ENCODE data around the gene NHLH1. TPM values are rescaled to one million over a fixed set of nuclear protein-coding genes. Genes with fewer than 3 reads are reported as not detected.

NHLH1 gene
- total and polyA plus RNA-seq, 2 of the 4 experiments (the other 2 are of a cell fraction), result 0.14 TPM; not detected in 1

- H2BK15ac ChIP-seq (ENCODE audit: low read depth, low read length), result no peak overlapping the region
- H3K9me3 ChIP-seq (ENCODE audit: control insufficient read depth, insufficient read depth, low read length), result no peaks in the 10 kb centered on the region
- BruUV-seq (replicated peaks), result no TSS peak
- TF ChIP-seq CHD1 (IDR thresholded peaks at IDR 0.05; ENCODE audit: low read depth, low read length) (no peak), CTCF (conservative IDR thresholded peaks at IDR 0.05; ENCODE audit: low read depth, low read length) (no peak), NFE2L2 (IDR thresholded peaks at IDR 0.05; ENCODE audit: low read depth, low read length) (no peak), RCOR1 (IDR thresholded peaks at IDR 0.05; ENCODE audit: insufficient replicate concordance, low read length) (no peak), MAZ (IDR thresholded peaks at IDR 0.05; ENCODE audit: borderline replicate concordance, low read depth, low read length) (no peak), MXI1 (IDR thresholded peaks at IDR 0.05; ENCODE audit: borderline replicate concordance, low read depth, low read length) (no peak), MAFK (IDR thresholded peaks at IDR 0.05; ENCODE audit: low read depth, low read length) (no peak), USF2 (IDR thresholded peaks at IDR 0.05; ENCODE audit: low read depth, low read length) (no peak), RAD21 (IDR thresholded peaks at IDR 0.05; ENCODE audit: low read length) (no peak), BHLHE40 (IDR thresholded peaks at IDR 0.05; ENCODE audit: low read depth, low read length) (no peak), RFX5 (IDR thresholded peaks at IDR 0.05; ENCODE audit: low read depth, low read length) (no peak), FOS (IDR thresholded peaks at IDR 0.05; ENCODE audit: low read depth, low read length) (no peak), ELK1 (IDR thresholded peaks at IDR 0.05; ENCODE audit: borderline replicate concordance, low read depth, low read length) (no peak)
- H3K18ac ChIP-seq (ENCODE audit: low read depth, low read length), result no peak overlapping the region
- no peak for ATAC-seq (ENCODE audit: low read depth)
- peaks cover 2% of the 10 kb centered on the region; the same call in 1 of the 2 replicates for H3K4me1 ChIP-seq (ENCODE audit: control insufficient read depth, insufficient read depth, low read length)
- no peak overlapping the region for H2BK120ac ChIP-seq (ENCODE audit: low read depth, low read length)
- H3K4ac ChIP-seq (ENCODE audit: low read depth, low read length), result no peak overlapping the region
- POLR2A ChIA-PET (ENCODE audit: unreplicated experiment), result no interaction called here
- H3K27ac ChIP-seq (ENCODE audit: insufficient read depth, low read length), result no peak overlapping the region
- dilution Hi-C loops (cut with HindIII; ENCODE audit: low sequenced_read_pairs, unreplicated experiment), result no loop called here
- in situ Hi-C loops (cut with MboI; ENCODE audit: low sequenced_read_pairs), result no loop called here
- no peaks in the 10 kb centered on the region; the same call in 1 of the 2 replicates for H4K20me1 ChIP-seq (ENCODE audit: insufficient read depth, low read length)
- H2AFZ ChIP-seq (replicated peaks; ENCODE audit: low read length, poor library complexity), result no peak overlapping the region
- H2BK5ac ChIP-seq (ENCODE audit: low read depth, low read length, poor library complexity, severe bottlenecking), result no peak overlapping the region
- no peak overlapping the region for H2AK9ac ChIP-seq (replicated peaks; ENCODE audit: low read depth, low read length, poor library complexity)
- no peak overlapping the region for H4K5ac ChIP-seq (ENCODE audit: low read depth, low read length)
- no peak overlapping the region for H3K9ac ChIP-seq (ENCODE audit: low read depth, low read length)
- CTCF ChIA-PET, result no interaction called here
- H3K56ac ChIP-seq (ENCODE audit: extremely low read depth, insufficient read depth, low read length), result no peak overlapping the region
- no peak overlapping the region for H2BK20ac ChIP-seq (ENCODE audit: low read depth, low read length)
- peaks cover 25% of the 10 kb centered on the region for H3K36me3 ChIP-seq (ENCODE audit: control insufficient read depth, insufficient read depth, low read length)
- H4K91ac ChIP-seq (ENCODE audit: insufficient read depth, low read depth, low read length), result no peak overlapping the region
- H4K8ac ChIP-seq (ENCODE audit: low read depth in 2 of 2, low read length in 2 of 2), result no peak overlapping the region
- no peaks in the 10 kb centered on the region for H3K27me3 ChIP-seq (ENCODE audit: control insufficient read depth, insufficient read depth, low read length)
- no peak overlapping the region for H3K23ac ChIP-seq (ENCODE audit: low read depth, low read length)
- no peak overlapping the region for H3K4me2 ChIP-seq (ENCODE audit: low read depth, low read length)
- no peaks in the 10 kb centered on the region; the same call in 1 of the 2 replicates for H3K9me1 ChIP-seq (ENCODE audit: insufficient read depth, low read length)
- H3K79me1 ChIP-seq (ENCODE audit: low read depth in 1 of 2, low read length in 2 of 2), result no peaks in the 10 kb centered on the region
- H2AK5ac ChIP-seq (ENCODE audit: low read depth, low read length), result no peak overlapping the region
- intact Hi-C loops (cut with micrococcal nuclease), result no loop called here
- no peak for DNase-seq
- 67% methylated on average over 2 of the region's 2 CpGs; no CpG with 5 or more reads in 1 of the 2 experiments for WGBS, 2 experiments (ENCODE audit: extremely low coverage in 2 of 2, insufficient read length in 1 of 2)
- no peak overlapping the region for H3K14ac ChIP-seq (replicated peaks; ENCODE audit: low read depth, low read length)
- H3K4me3 ChIP-seq (ENCODE audit: insufficient read depth, low read depth, low read length), result no peak overlapping the region
These were observed 5.7 kb upstream of the NHLH1 start for GRCh38 chr1:160361199-160361598.
